HG03457 (cell line): ENCODE measurements around the gene HOXD13.

Source experiments
- ATAC-seq: cut with Tn5 transposase; IDR thresholded peaks from one replicate; pipeline ENCODE4 v1.9.1; 2021; ENCODE audit warnings: moderate number of reproducible peaks; ENCODE audit not compliant: unreplicated experiment

The HOXD13 gene

DNA sequence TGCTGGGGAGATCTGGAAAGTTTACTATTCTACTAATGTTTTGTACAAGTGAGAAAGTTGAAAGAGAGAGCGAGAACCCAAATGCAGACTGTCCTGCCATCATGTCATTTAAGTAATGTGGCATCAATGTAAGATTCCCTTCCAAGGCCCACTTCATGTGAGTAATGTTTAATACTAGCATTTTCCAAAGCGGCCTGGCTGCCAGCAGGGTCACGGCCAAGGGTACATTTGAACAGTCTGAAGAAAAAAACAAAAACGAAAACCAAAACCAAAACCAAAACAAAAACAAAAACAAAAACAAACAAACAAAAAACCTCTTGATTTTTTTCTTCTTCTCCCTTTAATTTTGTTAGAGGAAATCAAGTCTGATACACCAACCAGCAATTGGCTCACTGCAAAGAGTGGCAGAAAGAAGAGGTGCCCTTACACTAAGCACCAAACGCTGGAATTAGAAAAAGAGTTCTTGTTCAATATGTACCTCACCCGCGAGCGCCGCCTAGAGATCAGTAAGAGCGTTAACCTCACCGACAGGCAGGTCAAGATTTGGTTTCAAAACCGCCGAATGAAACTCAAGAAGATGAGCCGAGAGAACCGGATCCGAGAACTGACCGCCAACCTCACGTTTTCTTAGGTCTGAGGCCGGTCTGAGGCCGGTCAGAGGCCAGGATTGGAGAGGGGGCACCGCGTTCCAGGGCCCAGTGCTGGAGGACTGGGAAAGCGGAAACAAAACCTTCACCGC lies 26.2 kb downstream of the HOXD13 start:
- ATAC-seq = no peak

- no peak for ATAC-seq
Observed at GRCh38 chr2:176120364-176121189, 28.1 kb downstream of the HOXD13 start.

DNA sequence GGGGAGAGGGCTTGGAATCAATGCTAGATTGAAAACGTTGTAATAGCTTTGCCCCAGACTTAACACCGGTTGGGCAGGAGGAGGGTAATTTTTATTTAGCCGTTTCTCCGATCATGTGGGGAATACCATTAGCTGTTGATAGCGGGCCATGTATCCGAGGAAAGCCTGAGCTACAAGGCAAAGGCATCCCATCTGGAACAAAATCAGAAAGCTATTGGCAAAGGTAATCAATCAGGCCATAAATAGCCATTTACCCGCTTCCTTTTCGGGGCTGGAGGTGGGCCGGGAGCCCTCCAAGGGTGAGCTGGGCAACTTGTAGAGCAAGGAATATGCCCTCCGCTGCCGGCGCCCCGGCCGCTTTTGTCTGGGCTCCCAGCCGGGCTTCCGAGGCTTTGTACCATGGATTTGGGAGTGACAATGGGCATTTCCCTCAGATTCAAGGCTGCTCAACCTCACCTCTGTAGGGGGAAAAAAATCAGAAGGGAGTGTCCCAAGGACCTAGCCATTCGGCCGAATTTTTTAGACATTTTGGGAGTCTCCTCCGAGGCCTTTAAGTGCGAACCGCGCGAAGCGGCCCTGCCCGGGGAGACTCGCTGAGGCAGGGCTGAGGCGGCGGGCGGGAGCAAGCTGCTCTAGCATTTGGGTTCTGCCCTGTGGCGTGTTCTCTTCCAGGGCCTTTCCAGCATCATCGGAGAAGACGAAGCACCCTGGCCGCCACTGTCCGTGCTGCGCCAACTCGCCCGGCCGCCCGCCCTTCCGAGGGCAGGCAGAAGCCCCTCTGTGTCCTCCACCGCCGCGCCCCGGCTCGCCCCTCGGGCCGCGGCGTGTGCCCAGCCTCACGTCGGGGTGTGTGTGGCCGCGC lies 28.9 kb downstream of the HOXD13 start:
- ATAC-seq = no peak

- no peak for ATAC-seq
Observed at GRCh38 chr2:176122052-176122682, 29.6 kb downstream of the HOXD13 start.

DNA sequence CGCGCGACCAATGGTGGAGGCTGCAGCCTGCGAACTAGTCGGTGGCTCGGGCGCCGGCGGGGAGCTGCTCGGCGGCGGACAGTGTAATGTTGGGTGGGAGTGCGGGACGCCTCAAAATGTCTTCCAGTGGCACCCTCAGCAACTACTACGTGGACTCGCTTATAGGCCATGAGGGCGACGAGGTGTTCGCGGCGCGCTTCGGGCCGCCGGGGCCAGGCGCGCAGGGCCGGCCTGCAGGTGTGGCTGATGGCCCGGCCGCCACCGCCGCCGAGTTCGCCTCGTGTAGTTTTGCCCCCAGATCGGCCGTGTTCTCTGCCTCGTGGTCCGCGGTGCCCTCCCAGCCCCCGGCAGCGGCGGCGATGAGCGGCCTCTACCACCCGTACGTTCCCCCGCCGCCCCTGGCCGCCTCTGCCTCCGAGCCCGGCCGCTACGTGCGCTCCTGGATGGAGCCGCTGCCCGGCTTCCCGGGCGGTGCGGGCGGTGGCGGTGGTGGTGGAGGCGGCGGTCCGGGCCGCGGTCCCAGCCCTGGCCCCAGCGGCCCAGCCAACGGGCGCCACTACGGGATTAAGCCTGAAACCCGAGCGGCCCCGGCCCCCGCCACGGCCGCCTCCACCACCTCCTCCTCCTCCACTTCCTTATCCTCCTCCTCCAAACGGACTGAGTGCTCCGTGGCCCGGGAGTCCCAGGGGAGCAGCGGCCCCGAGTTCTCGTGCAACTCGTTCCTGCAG lies 30.3 kb downstream of the HOXD13 start, which contains the start of gene HOXD9:
TSS of gene HOXD9 (plus strand) at position 37 of the 728 bp plus-strand sequence. CDS start at position 87, 50 bp downstream.
- no peak for ATAC-seq

GRCh38 chr2:176123411-176124109 lies 31.0 kb downstream of the HOXD13 start:
- ATAC-seq = no peak

- ATAC-seq = no peak
Observed at GRCh38 chr2:176124110-176124946, 31.8 kb downstream of the HOXD13 start.

DNA sequence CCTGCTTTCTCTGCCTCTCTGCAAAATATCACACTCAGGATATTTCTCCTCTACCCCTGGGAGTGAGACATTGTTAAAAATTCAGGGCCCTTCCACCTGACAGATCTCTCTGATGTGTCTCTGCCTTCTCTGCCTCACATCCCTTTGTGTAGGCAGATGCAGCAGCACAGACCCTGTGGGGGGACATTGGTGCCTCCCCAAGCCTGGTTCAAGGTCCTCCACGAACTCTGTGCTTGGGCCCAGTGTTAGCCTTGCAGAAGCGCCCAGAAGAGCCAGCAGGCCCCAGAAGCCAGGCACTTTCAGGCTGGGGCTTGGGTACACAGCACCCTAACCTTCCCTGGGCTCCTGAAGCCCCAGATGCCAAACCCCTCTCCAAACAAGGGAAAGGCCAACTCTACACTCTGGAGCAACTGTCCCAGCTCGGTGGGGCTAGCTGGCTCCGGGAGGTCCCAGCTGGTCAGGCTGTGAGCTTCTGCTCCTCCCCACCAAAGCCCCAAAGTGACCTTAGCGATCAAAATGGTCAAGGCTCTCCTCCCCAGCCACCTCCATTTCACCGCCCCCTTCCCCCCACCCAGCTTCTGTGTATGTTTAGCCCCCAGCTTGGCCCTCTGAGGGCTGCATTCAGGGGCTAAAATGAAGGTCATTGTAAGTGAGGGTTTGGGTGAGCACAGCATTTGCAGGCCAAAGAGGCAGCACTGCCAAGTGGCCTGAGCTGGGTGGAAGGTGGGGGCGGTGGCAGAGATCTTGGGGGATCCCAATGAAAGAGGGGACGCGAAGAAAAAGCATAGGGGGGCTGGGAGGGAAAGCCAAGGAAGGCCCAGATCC lies 32.6 kb downstream of the HOXD13 start:
- ATAC-seq = no peak

DNA sequence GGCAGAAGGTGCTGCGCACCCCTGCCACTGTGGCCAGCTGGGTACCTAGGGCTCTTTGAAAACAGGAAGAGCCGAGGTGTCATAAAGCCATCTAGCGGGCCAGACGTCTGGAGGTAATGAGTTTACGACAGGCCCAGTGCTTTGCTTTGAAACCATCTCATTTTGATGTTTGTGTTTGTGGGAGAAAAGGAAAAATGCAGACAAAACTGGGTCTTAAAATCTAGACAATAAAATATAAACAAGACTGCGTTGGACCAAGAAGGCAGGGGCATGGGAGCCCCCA lies 33.2 kb downstream of the HOXD13 start:
- ATAC-seq = no peak

GRCh38 chr2:176126929-176127773 lies 34.6 kb downstream of the HOXD13 start:
- ATAC-seq = no peak

- no peak for ATAC-seq
Observed at GRCh38 chr2:176127774-176128072, 35.2 kb downstream of the HOXD13 start.

DNA sequence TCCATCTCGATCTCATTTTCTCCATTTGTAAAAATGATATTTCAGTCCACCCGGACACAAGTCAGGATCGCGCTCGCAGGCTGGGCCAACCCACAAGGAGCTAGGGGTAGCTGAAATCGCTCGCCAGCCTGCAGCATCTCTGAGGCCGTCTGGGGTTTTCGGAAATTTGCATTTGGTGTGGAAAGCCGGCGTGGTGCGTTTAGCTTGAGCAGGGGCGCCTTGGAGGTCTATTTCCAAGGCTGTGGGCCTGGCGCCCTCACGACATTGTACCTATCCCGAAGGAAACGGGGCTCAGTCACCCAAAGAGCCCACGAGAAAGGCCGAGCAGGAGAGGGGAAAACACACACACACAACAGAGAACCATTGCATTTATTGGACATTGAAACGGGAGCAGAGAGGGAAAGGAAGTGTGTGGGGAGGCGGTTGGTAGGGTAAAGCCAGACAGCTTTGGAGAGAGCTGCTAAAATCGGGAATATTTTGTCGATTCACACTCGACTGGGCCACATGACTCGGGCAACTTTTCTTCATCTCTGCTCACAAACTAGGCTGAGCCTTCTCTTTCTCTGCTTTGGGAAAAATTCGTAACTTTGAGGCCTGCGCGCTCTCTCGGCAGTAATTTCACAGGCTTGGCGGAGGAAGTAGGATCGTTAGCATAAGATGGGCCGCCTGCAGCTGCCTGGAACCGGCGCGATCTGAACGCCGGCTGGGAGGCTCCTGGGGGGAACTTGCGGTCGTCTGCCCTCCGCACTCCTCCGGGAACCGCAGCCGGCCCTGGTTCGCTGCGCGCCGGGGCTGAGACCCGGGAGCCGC lies 35.9 kb downstream of the HOXD13 start:
- no peak for ATAC-seq

DNA sequence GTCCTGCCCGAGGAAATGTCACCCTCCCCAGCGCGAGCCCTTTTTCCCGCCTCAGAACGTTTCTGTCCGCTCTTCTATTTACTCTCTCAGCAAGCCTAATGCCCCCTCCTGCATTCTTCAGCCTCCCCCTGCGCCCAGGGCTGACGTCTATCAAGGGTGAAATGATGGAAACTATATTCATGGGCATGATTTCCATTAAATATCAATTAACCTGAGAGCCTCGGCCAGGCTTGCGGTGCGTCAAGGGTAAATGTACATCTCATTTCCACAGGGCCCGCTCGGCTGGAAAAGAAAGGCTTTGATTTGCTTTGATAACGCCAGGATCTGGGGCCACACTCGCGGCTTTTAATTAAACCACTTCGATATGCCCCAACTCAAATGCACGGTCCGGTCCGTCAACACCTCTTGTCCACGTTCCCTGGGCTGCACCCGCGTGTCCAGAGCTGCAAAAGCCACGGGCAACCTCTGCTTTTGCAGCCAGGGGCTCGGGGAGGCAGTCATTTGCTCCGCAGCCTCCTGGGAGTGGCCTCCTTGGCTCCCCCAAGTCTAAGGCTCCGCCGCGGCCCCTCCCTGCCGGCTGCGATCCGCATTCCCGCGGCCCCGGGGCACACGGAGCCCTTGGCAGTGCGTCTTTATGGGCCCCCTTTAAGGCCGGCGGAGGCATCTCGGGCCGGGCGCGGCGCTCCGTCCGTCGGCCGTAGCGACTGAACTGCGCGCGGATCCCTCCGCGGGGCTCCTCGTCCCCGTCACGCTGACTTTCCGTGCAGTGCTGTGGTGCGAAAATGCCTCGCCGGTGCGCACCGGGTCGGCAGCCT lies 36.7 kb downstream of the HOXD13 start, which contains the start of gene HOXD8:
TSS of gene HOXD8 (plus strand) at position 724 of the 815 bp plus-strand sequence. CDS start 662 bp downstream, outside the sequence.
- no peak for ATAC-seq

DNA sequence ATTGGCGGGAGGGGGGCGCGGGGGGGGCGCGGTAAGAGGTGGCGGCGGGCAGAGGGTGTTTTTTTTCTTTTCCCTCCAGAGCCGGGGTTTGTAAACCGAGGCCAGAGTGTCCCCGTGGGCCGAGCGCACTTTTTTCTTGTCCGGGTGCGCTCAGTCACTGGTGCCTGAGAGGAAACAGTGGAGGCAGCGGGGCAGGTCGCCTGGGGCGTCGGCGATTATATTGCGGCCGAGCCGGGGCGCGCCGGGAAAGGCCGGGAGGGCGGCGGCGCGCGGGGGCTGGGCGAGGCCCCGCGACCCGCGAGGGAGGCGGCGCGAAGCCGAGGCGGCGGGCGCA lies 37.3 kb downstream of the HOXD13 start:
- no peak for ATAC-seq

GRCh38 chr2:176130147-176130956 lies 37.8 kb downstream of the HOXD13 start:
- no peak for ATAC-seq
